OCI-LY3 (cell line): ENCODE measurements around the gene YWHAB.

Source experiments
- H2AFZ ChIP-seq: fragments of 200-600, 300-600 bp; shearing (Covaris generic); 2 replicates; pipeline ENCODE4 v1.6.0; 2014; ENCODE audit warnings: antibody characterized with exemption, low read depth, low read length
- H3K27ac ChIP-seq: fragments of 200-600, 300-600 bp; sonication (generic); 2 replicates; pipeline ENCODE4 v1.5.1; 2014; ENCODE audit warnings: mild to moderate bottlenecking, low read length, moderate library complexity, mixed read lengths
- H3K27me3 ChIP-seq: fragments of 200-600, 300-600 bp; sonication (generic); 2 replicates; pipeline ENCODE4 v1.6.1; 2014; ENCODE audit warnings: low read depth, low read length, mixed read lengths
- H3K36me3 ChIP-seq: fragments of 200-600, 300-600 bp; sonication (generic); replicated peaks from 2 replicates; pipeline ENCODE3; 2014; ENCODE audit warnings: low read depth, low read length, mixed read lengths
- H3K4me1 ChIP-seq: fragments of 300-600, 200-600 bp; sonication (generic); 2 replicates; pipeline ENCODE4 v1.6.1; 2014; ENCODE audit warnings: low read length, mixed read lengths
- H3K4me2 ChIP-seq: fragments of 200-600, 300-600 bp; sonication (generic); 2 replicates; pipeline ENCODE4 v1.6.1; 2014; ENCODE audit warnings: low read length, mixed read lengths
- H3K4me3 ChIP-seq: fragments of 300-600, 200-600 bp; sonication (generic); 2 replicates; pipeline ENCODE4 v1.5.1; 2014; ENCODE audit warnings: antibody characterized with exemption, mild to moderate bottlenecking, low read length, moderate library complexity
- H3K79me2 ChIP-seq: fragments of 300-600, 200-600 bp; shearing (Covaris generic); 2 replicates; pipeline ENCODE4 v1.6.1; 2014; ENCODE audit warnings: mild to moderate bottlenecking, low read length, mixed read lengths
- H3K9ac ChIP-seq: fragments of 300-600, 200-600 bp; shearing (Covaris generic); 2 replicates; pipeline ENCODE4 v1.6.0; 2014; ENCODE audit warnings: mild to moderate bottlenecking, low read length, moderate library complexity
- H3K9me3 ChIP-seq: fragments of 200-600, 300-600 bp; shearing (Covaris generic); 2 replicates; pipeline ENCODE4 v1.6.1; 2014; ENCODE audit warnings: low read length, mixed read lengths; ENCODE audit not compliant: insufficient read depth
- H4K20me1 ChIP-seq: fragments of 200-600, 300-600 bp; sonication (generic); 2 replicates; pipeline ENCODE4 v1.6.1; 2016; ENCODE audit warnings: low read length, mixed read lengths; ENCODE audit not compliant: insufficient read depth
- EZH2phosphoT487 ChIP-seq: fragments of 200-600 bp; shearing (Covaris generic); IDR thresholded peaks from 2 replicates; pipeline ENCODE4 v1.6.1; 2018; ENCODE audit warnings: antibody characterized with exemption, mixed run types, low read depth
- TF ChIP-seq, protein P1 (sequence below): fragments of 200-600, 300-600 bp; sonication (generic); IDR thresholded peaks from 2 replicates; pipeline ENCODE4 v1.5.1; 2014; ENCODE audit warnings: antibody characterized with exemption, low read length, low read depth

Gene YWHAB

GRCh38 chr20:44851545-44851944, 34.0 kb upstream of the YWHAB start:
- Histone ChIP-seq H2AFZ (no peak overlapping the region), H3K9ac (no peak overlapping the region), H4K20me1 (no peaks in the 10 kb centered on the region), H3K27ac (no peak overlapping the region), H3K9me3 (no peaks in the 10 kb centered on the region), H3K79me2 (no peaks in the 10 kb centered on the region), H3K27me3 (peaks cover 40% of the 10 kb centered on the region), H3K4me3 (no peak overlapping the region), H3K4me2 (no peak overlapping the region), H3K36me3 (no peaks in the 10 kb centered on the region), H3K4me1 (peaks cover 2% of the 10 kb centered on the region; the same call in 1 of the 2 replicates)
- TF ChIP-seq, protein P1, sequence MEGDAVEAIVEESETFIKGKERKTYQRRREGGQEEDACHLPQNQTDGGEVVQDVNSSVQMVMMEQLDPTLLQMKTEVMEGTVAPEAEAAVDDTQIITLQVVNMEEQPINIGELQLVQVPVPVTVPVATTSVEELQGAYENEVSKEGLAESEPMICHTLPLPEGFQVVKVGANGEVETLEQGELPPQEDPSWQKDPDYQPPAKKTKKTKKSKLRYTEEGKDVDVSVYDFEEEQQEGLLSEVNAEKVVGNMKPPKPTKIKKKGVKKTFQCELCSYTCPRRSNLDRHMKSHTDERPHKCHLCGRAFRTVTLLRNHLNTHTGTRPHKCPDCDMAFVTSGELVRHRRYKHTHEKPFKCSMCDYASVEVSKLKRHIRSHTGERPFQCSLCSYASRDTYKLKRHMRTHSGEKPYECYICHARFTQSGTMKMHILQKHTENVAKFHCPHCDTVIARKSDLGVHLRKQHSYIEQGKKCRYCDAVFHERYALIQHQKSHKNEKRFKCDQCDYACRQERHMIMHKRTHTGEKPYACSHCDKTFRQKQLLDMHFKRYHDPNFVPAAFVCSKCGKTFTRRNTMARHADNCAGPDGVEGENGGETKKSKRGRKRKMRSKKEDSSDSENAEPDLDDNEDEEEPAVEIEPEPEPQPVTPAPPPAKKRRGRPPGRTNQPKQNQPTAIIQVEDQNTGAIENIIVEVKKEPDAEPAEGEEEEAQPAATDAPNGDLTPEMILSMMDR, result no peak
- TF ChIP-seq EZH2phosphoT487, result no peak

DNA sequence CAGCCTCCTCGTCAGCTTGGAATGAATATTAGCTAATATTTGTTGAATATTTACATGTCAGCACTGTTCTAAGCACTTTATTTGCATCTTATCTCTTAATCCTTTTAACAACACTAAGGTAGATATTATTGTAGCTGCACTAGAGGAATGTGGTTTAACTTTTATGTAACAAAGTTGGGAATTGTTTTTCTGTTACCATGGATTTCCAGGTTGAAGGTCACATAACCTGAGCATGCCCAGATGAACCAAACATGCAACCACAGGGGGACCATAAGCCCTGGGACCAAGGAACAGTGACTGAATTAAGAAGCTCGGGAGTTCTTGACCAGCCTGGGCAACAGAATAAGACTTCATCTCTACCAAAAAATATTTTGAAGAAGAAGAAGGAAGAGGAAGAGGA, 29.1 kb upstream of the YWHAB start:
- Histone ChIP-seq H3K27me3 (peaks cover 16% of the 10 kb centered on the region), H3K4me2 (no peak overlapping the region), H3K4me3 (no peak overlapping the region), H2AFZ (no peak overlapping the region), H3K9me3 (no peaks in the 10 kb centered on the region), H3K4me1 (peaks cover 7% of the 10 kb centered on the region; the same call in 1 of the 2 replicates), H3K27ac (no peak overlapping the region), H3K9ac (no peak overlapping the region), H4K20me1 (no peaks in the 10 kb centered on the region), H3K79me2 (no peaks in the 10 kb centered on the region), H3K36me3 (no peaks in the 10 kb centered on the region)
- TF ChIP-seq EZH2phosphoT487, result no peak
- TF ChIP-seq, protein P1, result no peak

GRCh38 chr20:44856856-44857448, 28.6 kb upstream of the YWHAB start:
- peak overlapping the region; percentile 23; the same call in 1 of the 2 replicates for H2AFZ ChIP-seq

GRCh38 chr20:44858606-44859360, 26.7 kb upstream of the YWHAB start:
- Histone ChIP-seq H3K4me2 (no peak overlapping the region), H3K27ac (no peak overlapping the region), H3K79me2 (no peaks in the 10 kb centered on the region)

More at GRCh38 chr20:44856856-44857448, 28.6 kb upstream of the YWHAB start:
- Histone ChIP-seq H3K4me2 (no peak overlapping the region), H3K4me3 (no peak overlapping the region), H3K36me3 (no peaks in the 10 kb centered on the region), H3K9me3 (no peaks in the 10 kb centered on the region), H4K20me1 (no peaks in the 10 kb centered on the region), H3K27ac (no peak overlapping the region), H3K9ac (no peak overlapping the region), H3K4me1 (peaks cover 7% of the 10 kb centered on the region; the same call in 1 of the 2 replicates), H3K27me3 (peaks cover 16% of the 10 kb centered on the region), H3K79me2 (no peaks in the 10 kb centered on the region)
- TF ChIP-seq, protein P1, result no peak
- TF ChIP-seq EZH2phosphoT487, result no peak

More at GRCh38 chr20:44858606-44859360, 26.7 kb upstream of the YWHAB start:
- Histone ChIP-seq H3K36me3 (no peaks in the 10 kb centered on the region), H2AFZ (peak overlapping the region; percentile 31), H3K27me3 (peaks cover 8% of the 10 kb centered on the region; the same call in 1 of the 2 replicates), H3K4me1 (peaks cover 7% of the 10 kb centered on the region; the same call in 1 of the 2 replicates), H3K4me3 (no peak overlapping the region), H4K20me1 (no peaks in the 10 kb centered on the region), H3K9me3 (no peaks in the 10 kb centered on the region), H3K9ac (no peak overlapping the region)
- TF ChIP-seq EZH2phosphoT487, result no peak
- TF ChIP-seq, protein P1, result no peak
